Stimulated activated CD4-positive, alpha-beta T cell treated with anti-CD3 and anti-CD28 coated beads, Interleukin-4, amount 100 ng/mL, for 4 hours (primary cell): Measurements from ENCODE around the gene PRELID2.
"Not testable (repeated sequence)": the region's sequence is repeated elsewhere in the genome, so short reads cannot be mapped to it uniquely, and the experiment has no call there.

Experiments
- DNase-seq, 2 experiments: peaks; one replicate each; pipeline ENCODE4 v3.0.0-alpha.2; 2020

Gene PRELID2

GRCh38 chr5:145738227-145738626, 96.9 kb downstream of the PRELID2 start:
- no peak for DNase-seq

GRCh38 chr5:145737578-145737977, 97.6 kb downstream of the PRELID2 start:
- no peak for DNase-seq

- DNase-seq = not testable (repeated sequence)
Observed at GRCh38 chr5:145729956-145730355, 105.2 kb downstream of the PRELID2 start.

GRCh38 chr5:145723516-145723915, 111.6 kb downstream of the PRELID2 start:
- no peak for DNase-seq

GRCh38 chr5:145718956-145719355, 116.2 kb downstream of the PRELID2 start:
- DNase-seq = no peak

GRCh38 chr5:145715412-145715811, 119.7 kb downstream of the PRELID2 start:
- no peak for DNase-seq

GRCh38 chr5:145712245-145712644, 122.9 kb downstream of the PRELID2 start:
- no peak for DNase-seq

- no peak for DNase-seq
Observed at GRCh38 chr5:145711417-145711816, 123.7 kb downstream of the PRELID2 start.
